HG02798 (cell line): ENCODE results near the gene FADS1.

Experiments used
- ATAC-seq: cut with Tn5 transposase; IDR thresholded peaks from one replicate; pipeline ENCODE4 v1.9.1; 2021; ENCODE audit warnings: mild to moderate bottlenecking; ENCODE audit not compliant: unreplicated experiment, poor library complexity

The FADS1 gene

DNA sequence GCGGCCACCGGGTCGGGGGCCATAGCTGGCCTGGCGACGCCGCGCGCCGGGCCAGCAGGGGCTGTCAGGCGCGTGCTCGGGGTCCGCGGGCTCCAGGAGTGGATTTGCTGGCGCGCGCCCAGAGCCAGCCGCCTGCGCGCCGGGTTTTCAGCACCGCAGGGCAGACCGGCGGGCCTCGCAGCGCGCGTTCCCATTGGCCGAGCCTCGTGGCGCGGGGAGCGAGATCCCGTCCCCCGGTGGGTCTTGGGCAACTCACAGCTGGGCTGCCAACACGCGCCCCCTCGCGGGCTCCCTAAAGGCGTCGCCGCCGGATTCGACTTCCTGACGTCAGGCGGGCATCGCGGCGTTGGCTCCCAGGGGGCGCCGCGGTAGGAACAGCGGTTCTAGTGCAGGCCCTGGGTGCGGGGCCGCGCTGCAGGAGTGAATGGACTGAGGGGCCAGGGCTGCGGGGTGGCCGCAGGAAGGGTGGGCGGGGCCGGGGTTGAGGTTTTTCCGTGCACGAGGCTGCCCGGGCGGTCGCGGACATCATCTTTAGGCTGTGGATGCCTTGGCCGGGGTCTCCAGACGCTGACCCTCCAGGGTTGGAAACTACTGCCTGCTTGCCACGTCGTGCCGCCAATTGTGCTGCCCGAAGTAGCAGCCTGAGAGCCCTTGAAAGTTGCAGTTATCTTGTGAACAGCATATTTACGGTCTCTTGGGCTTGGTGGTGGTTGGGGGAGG lies at the start of gene FADS1:
TSS of gene FADS1 (minus strand) at position 268 of the 720 bp plus-strand sequence. CDS start at position 194, 74 bp downstream.
- peak; percentile 65 for ATAC-seq

DNA sequence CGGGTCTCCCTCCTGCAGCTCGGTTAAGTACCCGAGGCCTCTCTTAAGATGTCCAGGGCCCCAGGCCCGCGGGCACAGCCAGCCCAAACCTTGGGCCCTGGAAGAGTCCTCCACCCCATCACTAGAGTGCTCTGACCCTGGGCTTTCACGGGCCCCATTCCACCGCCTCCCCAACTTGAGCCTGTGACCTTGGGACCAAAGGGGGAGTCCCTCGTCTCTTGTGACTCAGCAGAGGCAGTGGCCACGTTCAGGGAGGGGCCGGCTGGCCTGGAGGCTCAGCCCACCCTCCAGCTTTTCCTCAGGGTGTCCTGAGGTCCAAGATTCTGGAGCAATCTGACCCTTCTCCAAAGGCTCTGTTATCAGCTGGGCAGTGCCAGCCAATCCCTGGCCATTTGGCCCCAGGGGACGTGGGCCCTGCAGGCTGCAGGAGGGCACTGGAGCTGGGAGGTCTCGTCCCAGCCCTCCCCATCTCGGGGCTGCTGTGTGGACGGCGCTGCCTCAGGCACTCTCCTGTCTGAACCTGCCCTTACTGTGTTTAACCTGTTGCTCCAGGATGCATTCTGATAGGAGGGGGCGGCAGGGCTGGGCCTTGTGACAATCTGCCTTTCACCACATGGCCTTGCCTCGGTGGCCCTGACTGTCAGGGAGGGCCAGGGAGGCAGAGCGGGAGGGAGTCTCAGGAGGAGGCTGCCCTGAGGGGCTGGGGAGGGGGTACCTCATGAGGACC lies 49.6 kb upstream of the FADS1 start:
- no peak for ATAC-seq

DNA sequence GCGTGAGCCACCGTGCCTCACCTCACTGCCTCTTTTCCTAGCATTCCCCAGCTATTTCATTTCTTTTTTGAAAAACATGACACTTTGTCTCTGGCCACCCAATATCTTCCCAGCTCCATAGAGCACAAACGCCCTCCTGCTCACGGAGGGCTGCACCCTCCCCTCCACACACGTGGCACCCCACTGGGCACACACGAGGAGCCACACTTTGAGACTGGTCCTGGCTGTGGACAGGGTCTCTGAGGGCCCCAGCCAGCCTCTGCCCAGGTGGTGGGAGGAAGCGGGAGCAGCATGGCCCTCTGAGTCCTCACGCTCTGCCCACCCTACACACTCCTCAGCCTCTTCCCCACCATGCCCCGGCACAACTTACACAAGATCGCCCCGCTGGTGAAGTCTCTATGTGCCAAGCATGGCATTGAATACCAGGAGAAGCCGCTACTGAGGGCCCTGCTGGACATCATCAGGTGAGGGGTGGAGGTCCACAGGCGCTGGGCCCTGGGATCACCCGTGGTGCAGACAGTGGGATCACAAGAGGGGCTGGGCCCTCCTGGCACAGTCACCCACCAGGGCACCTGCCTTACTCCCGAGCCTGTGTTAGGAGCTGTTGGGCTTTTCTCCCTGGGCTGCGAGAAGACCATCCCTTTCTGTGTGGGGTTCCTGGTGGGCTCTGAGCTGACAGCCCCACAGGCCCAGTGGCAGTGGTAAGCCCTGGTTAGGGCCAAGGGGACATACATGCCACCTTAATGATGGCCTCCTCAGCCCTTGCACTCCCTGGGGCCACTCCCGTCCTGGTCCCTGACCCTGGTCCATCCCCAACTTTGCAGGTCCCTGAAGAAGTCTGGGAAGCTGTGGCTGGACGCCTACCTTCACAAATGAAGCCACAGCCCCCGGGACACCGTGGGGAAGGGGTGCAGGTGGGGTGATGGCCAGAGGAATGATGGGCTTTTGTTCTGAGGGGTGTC lies 48.3 kb upstream of the FADS1 start:
- ATAC-seq, result no peak

DNA sequence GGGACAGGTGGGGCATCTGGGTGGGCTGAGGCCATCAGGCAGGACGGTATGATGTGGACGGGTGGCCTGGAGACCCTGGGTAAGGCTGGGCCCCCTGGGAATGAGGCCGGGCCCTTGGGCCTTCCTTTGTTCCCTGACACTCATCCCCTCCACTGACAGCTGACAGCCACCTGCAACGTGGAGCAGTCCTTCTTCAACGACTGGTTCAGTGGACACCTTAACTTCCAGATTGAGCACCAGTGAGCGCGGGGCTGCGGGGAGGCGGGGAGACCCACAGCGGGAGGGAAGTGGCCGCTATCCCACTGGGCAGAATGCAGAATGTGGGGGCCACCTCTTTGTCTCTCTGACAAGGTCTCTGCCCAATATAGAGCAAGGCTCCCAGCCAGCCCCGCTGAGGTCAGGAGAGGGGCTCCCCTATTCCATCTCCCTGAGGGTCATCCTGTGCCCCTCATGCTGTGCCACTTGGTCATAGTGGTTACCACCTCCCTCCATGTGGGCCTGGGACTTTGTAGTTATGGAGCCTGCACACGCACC lies 46.8 kb upstream of the FADS1 start:
- ATAC-seq, result no peak

DNA sequence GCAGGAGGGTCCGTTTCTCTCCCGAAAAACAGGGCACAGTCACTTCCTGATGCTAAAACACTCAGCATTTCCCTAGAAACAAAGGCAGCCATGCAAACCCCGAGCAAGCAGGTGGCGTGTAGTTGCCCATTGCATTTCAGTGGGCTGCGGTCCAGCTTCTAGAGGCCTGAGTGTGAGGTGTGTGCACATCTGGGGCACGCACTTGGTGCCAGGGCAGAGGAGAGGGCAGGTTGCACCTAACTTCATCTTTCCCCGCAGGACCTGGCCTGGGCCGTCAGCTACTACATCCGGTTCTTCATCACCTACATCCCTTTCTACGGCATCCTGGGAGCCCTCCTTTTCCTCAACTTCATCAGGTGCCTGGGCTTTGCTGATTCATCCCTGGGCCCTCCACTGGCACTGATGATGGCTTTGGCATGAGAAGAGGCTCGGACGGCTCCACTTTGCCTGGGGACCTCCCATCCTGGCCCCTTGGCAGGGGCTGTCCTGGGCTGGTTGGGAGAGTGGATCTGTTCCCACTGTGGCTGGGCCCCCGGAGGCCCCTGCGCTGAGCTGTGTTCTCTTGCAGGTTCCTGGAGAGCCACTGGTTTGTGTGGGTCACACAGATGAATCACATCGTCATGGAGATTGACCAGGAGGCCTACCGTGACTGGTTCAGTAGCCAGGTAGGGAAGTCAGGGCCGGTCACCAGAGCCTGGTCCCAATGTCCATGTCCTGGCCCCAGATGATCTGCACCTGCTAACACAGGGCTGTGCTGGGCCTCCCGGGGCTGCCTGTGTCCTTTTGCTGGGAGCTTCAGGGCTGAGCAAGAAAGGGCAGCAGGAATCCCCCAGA lies 46.1 kb upstream of the FADS1 start:
- ATAC-seq, result no peak

DNA sequence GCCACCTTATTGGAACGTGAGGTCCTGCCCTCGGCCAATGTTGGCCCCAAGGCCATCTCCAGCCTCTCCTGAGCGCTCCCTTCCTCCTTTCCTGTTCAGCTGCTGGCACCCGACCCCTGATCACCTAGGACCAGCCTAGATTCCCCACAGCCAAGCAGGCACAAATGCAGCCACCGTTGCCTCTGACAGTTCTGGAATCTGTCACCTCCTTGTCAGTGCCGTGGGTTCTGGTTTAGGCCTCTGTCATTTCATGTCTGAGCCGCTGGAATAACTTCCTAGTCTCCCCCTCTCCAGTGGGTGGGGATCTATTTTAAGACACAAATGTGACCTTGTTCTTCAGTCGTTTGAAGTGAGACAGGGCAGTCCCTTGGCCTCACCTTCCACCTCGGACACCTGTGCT lies 44.8 kb upstream of the FADS1 start:
- no peak for ATAC-seq

DNA sequence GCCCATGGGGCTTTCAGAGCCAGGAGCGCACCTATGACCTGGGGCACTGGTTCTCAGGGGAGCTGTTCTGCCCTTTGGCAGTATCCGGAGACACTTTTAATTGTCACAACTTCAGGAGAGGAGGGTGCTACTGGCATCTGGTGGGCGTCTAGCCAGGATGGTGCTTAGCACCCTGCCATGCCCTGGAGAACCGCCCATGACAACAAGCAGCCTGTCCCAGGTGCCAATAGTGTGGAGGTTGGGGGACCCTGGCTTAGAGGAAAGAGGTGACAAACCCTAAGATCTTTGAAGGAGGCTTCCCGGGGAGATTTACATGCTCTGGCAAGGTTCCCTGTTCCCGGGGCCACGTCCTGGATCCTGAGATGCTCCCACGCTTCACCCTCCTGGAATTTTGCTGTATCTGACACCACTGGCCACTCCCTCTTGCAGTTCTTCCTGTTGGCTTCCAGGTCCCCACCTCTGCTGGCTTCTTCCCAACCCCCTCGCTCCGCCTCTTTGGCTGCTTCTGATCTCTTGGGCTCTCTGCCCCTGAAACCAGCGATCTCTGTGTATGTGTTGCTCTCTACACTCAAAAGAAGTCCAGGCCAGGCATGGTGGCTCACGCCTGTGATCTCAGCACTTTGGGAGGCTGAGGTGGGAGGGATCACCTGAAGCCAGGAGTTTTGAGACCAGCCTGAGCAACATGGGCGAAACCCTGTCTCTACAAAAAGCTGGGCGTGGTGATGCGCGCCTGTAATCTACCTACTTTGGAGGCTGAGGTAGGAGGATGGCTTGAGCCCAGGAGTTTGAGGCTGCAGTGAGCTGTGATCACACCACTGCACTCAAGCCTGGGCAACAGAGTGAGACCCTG lies 43.5 kb upstream of the FADS1 start:
- ATAC-seq, result no peak

DNA sequence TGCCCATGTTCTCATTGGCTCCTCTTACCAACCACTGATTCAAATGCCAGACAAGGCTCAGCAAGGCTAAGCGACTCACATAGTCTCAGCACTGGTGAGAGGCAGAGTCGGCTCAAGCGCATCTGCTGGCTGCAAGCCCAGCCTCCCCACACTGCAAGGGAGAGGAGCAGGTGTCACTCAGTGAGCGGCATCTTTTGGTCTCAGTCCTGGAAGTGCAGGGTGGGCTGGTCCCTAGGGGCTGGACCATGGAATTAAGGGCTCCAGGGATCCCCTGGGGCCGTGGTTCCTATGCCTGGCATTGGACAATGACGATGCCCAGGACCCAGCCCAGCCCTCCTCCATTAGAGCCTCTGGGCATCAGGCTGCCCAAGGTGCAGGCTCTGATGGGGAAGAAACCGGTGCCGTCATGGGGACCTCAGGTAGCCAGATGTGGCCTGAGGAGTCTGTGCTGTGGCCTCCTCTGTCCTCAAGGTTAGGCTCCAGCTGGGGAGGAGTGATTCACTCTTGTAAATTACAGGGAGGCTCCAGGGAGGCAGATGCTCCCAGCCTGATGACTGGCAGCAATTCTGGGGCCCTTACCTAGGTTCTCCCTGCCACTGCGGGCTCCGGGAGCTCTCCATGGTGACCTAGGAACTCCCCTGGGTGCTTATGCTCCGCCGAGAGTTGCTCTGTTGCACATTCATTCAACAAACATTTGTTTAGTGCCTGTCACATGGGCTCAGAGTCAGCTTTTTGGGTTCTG lies 39.3 kb upstream of the FADS1 start:
- no peak for ATAC-seq

DNA sequence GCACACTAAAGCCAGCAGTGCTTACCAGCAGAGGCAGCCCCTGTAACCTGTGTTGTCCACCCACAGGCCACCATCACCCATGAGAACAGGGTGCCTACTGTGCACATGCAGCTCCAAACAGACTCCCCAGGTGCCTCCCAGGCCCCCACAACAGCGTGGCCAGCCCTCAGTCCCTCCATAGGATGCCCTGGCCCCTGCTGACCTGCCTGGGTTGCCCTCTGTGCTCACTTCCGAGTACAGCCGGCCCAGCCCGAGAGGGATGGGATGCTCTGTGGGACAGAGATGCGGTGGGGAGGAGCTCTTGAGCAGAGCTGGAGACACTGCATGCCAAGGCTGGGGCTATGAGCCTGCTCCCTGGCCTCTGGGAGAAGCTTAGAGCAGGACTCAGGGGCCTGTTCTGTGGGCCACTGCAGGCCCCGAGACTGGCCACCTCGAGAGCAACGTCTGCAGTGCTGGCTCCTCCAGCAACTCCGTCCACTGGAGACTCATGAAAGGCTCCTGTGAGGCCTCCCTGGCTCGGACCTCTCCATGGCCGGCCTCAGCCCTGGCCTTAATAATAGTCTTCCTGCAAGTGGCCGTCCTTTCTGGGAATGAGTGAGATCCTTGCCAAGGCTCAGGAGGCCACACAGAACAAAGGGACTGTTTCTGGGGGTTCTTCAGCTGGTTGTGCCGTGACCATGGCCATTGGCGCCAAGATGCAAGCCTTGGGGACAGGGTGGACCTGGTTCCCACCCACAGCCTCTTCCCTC lies 38.3 kb upstream of the FADS1 start:
- ATAC-seq, result no peak

DNA sequence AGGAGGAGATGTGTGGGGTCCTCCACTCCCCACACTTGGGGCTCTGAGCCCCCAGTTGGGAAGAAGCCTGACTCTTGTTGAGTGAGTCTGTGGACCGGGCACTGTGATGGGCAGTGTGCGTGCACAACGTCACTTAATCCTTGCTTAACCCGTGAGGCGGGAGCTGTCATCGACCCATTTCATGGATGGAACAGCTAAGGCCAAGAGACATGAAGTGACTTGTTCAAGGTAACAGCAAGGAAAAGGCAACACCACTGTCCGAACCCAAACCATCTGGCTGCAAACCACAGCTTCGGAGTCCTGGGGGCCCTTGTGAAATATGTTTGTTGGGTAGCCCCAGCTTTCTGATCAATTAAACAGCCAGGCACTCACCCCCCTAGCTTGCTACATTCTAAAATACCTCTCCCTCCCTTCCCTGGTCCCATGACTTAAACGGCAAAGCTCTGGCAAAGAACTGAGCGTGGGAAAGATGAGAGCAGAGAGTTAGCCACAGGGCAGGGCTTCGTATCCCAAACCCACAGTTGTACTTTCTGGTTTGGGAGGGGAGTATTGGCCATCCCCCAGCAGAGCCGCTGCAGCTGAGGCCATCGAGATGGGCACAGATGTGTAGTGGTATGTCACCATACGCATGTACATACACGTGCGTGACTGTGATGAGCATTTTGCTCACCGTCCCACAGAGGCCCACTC lies 37.5 kb upstream of the FADS1 start:
- no peak for ATAC-seq

DNA sequence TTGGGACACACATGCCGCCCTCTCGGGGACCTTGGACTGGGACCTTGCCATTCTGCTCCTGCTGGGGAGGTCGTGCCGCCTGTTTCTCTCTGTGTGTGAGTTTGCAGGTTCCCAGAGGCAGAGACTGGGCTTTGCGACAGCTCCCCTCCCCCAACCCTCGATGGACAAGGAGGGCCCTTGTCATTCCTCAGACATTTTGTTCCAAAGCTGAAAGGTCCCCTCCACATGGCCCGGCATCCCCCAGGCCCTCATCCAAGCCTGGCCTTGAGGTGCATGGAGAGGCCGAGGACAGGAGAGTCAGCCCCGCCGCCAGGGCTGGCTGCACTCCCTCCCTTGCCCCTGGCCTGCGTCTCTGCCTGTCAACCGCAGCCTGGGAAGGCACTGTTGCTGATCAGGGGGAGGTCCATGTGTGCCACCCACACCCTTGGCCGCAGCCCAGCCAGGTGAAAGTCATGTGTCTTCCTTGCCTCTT lies 36.9 kb upstream of the FADS1 start:
- ATAC-seq, result no peak

DNA sequence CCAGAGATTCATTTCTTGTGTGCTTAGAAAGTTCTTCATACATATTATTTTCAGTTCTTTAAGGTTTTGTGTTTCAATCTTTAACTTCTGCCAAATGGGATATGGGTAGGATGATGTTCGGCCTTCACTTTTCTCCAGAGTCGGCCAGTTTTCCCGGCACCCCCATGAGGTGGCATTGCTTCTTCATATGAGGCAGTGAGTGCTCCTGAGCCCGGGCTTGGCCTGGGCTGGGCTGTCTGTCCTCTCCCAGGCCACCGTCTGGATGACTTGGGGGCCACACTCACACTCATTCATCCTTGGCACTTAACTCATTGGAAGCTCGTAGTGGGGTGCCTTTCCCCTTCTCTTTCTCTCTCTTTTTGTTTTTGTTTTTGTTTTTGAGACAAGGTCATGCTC lies 35.1 kb upstream of the FADS1 start:
- ATAC-seq, result no peak

DNA sequence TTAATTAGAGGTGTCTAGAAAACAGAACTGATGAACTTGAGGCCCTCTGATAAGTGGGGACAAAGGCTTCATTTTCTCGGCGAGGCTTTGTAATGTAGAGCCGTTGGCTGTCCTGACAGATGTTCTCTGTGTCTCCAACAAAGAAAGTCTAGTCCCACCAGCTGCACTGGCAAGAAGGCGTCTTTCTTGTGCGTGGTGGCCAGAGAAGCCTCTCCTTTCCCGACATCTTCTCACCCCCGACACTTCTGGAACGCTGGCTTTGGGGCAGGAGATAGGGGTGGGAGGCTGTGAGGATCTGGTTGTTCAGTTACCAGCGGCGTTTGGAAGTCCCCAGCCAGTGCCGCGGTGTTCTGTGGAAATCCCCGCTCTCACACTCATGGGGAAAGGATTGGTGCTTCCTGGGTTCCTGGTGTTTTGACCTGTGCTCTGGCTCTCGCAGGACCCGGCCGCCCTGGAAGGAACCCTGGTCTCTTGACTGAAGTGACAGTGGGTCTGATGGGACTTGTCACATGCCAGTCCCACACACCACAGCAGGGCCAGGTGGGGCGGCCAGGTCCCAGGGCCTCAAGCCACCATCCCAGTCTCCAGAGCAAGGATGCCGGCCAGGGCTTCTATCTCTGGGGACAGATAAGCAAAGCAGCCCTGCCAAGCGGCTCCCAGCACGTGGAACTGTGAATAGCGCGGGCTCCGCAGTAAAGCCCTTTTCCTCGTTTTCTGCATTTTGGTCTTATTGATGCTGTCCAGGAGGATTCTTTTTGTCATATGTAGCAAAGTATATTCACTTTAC lies 34.5 kb upstream of the FADS1 start:
- no peak for ATAC-seq

DNA sequence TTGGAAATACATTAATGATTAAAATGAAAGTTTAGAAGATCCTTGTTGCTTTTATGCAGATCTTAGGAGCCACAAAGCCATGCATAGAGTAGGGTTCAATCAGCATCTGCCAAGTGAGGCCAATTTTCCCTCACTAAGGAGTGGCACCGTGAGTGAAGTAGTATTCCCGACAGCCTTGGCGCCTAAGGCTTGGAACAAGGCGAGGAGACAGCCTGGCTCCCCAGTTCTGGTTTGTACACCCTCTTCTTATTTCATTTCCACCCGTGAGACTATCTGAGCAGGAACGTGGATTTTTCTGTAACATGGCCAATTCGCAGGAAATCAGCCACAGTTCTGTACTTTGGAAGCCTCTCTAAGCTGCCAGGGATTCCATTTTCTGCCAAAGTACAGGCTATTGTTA lies 33.9 kb upstream of the FADS1 start:
- ATAC-seq, result no peak

DNA sequence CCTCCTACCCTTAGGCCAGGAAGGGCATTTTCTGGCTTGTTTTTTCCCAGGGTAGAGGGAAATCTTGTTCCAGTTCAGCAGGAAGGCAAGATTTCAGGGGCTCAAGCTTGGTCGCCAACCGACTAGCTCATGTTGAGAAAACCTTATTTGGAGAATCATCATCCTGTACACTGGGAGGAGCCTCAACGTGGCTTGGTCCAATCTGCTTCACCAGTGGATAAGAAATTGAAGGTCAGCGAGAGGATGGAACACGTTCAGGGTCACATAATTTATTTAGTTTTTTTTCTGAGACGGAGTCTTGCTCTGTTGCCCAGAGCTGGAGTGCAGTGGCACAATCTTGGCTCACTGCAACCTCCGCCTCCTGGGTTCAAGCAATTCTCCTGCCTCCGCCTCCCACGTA lies 31.8 kb upstream of the FADS1 start:
- no peak for ATAC-seq
